ENCODE data around the gene SSH2.

Gene SSH2

DNA sequence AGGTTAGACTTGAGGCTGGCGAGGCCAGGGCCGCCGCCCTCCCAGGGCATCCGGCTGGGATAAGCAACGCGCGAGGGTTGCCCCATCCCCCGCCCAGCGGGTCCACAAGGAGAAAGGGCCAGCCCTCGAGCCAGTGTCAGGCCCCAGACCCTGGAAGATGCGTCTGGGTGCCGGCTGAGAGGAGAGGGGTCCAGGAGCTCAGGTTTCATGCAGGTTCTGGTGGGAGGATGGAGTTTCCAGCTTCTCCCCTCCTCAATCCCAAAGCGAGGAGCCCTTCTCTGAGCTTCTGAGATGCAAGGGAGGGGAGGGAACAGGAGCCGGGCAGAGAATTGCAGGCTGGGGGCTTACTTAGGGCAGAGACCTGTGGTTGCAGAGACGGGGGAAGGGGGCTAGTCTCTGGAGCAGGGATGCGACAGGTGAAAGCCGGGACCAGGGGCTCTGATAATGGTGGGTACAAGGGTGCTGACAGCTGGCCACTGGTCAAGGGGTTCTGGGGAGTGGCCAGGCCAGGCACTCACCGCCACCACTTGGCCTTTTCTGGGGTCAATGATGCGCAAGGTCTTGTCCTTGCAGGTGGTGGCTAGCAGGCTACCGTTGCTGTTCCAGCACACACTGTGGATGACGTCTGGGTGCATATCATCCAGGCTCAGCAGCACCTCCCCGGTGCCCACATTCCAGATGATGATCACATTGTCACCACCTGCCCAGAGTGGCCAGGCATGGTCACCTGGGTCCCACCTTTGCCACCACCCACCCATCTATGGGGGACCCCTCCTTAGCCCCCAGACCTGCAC, 311.6 kb downstream of the SSH2 start:
- TF ChIP-seq GATA3 (IDR thresholded peaks at IDR 0.05; ENCODE audit: low read depth, low read length) = no peak
- no peak for TF ChIP-seq GATA2 (IDR thresholded peaks at IDR 0.05; ENCODE audit: low read depth, low read length)

DNA sequence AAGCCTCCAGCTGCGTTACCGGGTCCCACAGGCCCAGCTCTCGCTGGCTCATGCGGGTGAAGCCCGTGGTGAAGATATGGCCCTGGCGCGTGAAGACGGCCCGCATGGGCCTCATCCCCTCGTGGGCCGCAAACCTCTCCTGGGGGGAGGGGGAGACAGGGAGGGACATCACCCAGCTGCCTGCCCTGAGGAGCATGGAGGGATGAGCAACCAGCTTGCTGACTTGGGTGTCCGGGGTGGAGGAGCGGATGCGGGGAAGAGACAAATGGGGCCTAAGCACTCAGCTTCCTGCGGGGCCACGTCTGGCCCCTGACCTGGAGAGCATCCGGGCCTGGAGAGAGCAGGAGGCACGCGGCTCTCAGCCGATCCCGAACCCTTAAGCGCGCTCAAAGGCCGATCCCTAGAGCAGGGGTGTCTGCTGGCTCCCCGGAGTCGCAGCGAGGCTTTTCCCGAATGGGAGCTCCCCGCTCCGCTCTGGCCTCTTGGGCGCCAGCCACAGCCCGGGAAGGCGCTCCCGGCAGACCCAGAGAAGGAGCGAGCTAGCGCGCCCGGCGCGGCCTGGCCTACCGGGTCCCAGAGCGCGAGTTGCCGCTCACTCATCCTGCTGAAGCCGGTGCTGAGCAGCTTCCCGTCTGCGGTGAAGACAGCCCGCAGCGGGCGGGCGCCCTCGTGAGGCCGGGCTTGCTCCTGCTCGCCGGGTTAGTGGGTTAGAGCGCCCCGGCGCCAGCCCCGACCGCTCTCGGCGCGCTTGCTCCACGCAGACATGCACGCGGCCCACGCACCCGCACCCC, 312.4 kb downstream of the SSH2 start:
- no peak for TF ChIP-seq GATA2 (IDR thresholded peaks at IDR 0.05; ENCODE audit: low read depth, low read length)
- TF ChIP-seq GATA3 (IDR thresholded peaks at IDR 0.05; ENCODE audit: low read depth, low read length) = no peak

DNA sequence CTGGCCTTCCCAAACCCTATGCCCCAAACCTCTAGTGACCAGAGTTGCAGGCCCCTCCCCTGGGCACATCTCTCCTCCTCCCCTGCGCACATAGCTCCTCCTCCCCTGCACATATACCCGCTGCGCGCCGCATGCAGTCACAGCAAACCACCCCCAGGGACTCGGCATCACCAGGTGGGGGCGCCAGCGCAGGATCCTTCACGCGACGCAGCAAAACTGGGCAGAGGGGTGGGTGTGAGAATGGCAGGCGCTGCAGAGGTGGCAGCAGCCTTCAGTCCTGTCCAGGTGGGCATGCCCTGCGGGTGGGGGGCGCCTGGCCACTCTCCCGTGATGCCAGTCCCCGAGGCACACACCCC, 312.9 kb downstream of the SSH2 start:
- TF ChIP-seq GATA3 (IDR thresholded peaks at IDR 0.05; ENCODE audit: low read depth, low read length) (no peak), GATA2 (IDR thresholded peaks at IDR 0.05; ENCODE audit: low read depth, low read length) (no peak)

DNA sequence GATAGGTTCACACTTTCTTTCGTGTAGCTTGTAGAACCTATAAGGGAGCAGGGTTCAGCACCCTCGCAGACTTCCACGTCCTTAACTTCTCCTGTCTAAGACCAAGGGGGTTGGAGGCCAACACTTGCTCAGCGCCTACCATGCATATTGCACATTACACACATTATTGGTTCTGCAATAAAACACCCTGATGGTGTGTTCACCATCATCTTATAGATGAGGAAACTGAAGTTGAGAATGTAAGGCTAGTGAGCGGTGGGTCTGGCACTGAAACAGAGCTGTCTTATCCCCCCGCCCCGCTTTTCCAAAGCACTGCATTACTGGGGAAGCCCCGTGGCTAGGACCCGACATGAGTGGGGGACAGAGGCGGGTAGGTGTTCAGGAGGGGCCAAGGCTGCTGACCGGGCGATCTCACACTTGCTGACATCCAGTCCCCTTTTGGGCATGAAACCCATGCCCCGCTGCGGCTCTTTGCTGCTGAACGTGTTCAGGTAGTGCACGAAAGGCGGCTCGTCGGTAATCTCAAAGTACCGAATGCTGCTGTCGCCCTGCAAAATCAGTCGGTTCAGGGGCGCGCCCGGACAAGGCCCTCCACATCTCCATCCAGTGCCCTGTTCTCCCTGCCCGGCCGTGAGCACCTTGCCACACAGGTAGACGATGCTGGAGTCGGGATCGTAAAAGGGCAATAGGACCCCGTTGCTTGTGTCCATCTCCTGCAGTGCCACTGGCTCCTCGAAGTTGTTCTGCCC, 313.6 kb downstream of the SSH2 start:
- TF ChIP-seq GATA3 (IDR thresholded peaks at IDR 0.05; ENCODE audit: low read depth, low read length) = no peak
- no peak for TF ChIP-seq GATA2 (IDR thresholded peaks at IDR 0.05; ENCODE audit: low read depth, low read length)

DNA sequence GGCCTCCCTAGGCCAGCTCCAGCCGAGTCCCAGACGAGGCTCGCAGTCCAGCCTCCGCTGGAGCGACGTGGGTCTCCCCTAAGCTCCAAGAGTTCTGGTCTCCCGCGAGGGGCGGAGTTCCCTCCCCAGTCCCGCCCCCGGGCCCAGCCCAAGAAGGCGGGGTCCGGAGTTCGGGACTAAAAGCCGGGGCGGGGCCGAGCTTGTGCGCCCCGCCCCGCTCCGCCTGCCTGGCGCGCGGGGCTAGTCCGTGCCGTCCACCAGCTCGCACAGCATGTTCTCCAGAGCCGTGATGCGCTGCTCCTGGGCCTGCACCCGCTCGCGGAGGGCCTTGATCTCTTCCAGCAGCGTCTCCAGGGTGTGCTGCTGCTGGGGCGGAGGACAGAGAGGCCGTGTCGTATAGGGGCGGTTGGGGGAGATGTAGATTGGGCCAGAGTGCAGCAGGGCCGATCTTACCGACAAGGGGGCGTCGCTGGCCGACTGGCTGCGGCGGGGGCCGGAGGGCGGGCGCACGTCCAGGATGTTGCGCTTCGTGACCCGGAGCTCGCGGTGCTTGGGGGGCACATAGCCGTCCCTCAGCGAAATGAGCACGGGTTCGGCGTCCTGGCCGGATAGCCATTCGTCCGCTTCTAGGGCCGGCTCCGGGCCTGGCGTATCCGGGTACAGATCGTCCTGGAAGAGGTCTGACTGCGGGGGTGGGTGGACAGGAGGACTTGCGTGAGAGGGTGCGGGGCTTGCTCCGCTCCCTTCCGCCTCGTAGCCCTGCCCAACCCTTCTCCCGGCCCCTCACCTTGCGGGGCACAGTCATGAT, 314.3 kb downstream of the SSH2 start:
- TF ChIP-seq GATA2 (IDR thresholded peaks at IDR 0.05; ENCODE audit: low read depth, low read length) = no peak
- no peak for TF ChIP-seq GATA3 (IDR thresholded peaks at IDR 0.05; ENCODE audit: low read depth, low read length)

DNA sequence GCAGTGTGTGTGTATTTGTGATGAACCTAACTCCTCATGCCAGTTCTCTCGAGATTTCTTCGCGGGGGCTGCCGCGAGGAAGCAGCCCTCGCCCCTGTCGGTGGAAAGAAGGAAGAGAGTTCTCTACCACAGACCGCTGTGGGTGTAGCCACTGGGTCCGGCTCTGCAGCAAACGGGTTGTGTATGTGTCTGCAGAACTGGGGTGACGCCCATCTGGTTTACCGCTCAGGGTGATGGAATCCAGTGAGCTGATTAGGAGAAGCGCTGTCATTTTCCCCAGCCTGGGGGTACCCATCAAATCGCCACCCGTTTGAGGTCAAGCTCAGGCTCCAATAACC, 315.0 kb downstream of the SSH2 start:
- no peak for TF ChIP-seq GATA3 (IDR thresholded peaks at IDR 0.05; ENCODE audit: low read depth, low read length)
- no peak for TF ChIP-seq GATA2 (IDR thresholded peaks at IDR 0.05; ENCODE audit: low read depth, low read length)

DNA sequence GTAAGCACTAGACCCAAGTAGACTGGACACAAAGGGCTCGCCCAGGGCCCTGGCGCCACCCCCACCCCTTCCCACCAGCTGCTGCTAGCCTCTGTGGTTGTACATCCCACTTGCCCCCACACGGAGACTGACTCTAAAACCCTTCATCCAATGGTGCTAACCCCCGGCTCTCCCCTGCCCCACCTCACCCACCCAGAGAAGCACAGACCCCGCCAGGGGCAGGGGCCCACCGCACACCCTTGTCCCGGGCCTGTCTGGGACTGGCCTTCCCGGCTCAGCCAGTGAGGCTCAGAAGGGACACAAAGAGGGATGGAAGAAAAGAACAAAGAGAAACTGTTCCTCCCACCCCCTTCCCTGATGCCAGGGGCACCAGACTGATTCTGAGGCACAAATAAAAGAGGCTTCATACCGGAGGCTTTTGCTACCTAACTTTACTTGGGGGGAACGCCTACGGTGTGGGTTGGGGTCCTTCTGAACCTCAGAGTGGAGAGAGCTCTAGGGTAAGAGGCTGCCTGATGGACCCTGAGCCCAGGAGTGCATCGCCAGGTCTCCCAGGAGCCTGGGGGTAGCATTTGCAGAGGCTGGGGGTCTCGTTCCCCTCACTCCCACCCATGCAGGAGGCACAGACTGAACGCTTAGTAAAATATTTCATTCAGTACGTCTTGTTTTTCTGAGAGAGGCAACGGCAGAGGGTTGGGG, 315.5 kb downstream of the SSH2 start:
- TF ChIP-seq GATA2 (IDR thresholded peaks at IDR 0.05; ENCODE audit: low read depth, low read length) (no peak), GATA3 (IDR thresholded peaks at IDR 0.05; ENCODE audit: low read depth, low read length) (no peak)

DNA sequence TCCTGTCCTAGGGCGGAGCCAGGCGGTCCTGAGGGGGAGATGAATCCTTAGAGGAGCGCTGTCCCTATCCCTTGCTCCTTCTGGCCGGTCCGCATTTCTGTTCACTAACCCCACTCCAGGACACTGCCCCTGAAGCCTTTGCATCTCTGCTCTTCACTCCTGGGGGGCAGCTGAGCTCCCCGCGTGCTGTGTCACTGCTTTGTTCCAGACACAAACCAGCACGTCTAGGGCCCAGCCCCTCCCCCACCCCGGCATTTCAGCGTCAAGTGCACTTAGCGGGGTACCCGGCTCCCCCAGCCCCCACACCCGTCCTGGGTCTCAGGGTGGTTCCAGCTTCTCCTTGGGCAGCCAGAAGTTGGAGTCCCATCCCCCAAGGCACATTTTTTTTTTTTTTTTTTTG, 316.2 kb downstream of the SSH2 start:
- TF ChIP-seq GATA2 (IDR thresholded peaks at IDR 0.05; ENCODE audit: low read depth, low read length) = no peak
- TF ChIP-seq GATA3 (IDR thresholded peaks at IDR 0.05; ENCODE audit: low read depth, low read length) = no peak

DNA sequence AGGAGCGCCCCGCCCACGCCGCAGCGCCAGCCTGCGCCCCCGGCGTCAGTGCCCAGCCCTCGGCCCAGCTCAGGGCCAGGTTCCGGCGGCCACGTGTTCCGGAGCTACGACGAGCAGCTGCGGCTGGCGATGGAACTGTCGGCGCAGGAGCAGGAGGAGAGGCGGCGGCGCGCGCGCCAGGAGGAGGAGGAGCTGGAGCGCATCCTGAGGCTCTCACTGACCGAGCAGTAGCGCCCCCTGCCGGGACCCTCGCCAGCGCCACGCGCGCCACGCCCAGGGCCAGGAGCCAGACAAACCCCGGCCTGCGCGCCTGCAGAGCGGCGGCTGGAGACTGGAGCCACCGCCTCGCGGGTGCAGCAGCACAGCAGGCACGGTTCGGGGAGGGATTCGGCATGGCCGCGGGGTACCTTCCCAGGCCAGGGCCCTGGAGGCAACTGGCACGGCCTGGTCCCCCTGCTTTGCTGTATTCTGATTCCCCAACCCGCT, 316.6 kb downstream of the SSH2 start:
- TF ChIP-seq GATA3 (IDR thresholded peaks at IDR 0.05; ENCODE audit: low read depth, low read length) (no peak), GATA2 (IDR thresholded peaks at IDR 0.05; ENCODE audit: low read depth, low read length) (no peak)

DNA sequence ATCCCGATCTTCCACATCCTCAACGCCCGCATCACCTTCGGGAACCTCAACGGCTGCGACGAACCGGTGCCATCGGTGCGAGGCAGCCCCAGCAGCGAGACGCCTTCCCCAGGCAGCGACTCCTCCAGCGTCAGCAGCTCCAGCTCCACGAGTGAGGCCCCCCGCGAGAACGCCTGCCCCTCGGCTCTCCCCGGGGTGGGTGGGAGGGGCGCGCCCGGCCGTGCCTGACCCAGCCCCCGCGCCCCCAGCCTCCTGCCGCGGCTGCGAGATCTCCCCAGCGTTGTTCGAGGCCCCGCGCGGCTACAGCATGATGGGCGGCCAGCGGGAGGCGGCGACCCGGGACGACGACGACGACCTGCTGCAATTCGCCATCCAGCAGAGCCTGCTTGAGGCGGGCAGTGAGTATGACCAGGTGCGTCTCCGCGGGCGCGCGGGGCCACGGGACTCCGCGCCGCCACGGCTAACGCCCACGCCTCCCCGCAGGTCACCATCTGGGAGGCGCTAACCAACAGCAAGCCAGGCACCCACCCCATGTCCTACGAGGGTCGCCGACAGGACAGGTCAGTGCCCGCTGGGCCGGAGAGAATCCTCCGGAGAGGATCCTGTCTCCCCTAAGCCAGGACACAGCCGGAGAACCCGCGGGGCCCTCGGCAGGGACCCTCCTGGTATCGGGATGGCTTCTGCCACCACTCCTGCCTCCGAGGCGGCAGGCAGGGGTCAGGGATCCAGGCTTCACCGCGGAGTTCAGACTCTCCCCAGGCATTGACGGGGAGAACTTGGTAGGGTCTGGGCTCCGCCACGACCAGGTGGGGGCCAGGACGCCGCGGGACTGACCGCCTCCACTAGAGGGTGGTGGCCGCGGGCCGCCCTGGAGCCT, 317.4 kb downstream of the SSH2 start:
- no peak for TF ChIP-seq GATA3 (IDR thresholded peaks at IDR 0.05; ENCODE audit: low read depth, low read length)
- no peak for TF ChIP-seq GATA2 (IDR thresholded peaks at IDR 0.05; ENCODE audit: low read depth, low read length)

DNA sequence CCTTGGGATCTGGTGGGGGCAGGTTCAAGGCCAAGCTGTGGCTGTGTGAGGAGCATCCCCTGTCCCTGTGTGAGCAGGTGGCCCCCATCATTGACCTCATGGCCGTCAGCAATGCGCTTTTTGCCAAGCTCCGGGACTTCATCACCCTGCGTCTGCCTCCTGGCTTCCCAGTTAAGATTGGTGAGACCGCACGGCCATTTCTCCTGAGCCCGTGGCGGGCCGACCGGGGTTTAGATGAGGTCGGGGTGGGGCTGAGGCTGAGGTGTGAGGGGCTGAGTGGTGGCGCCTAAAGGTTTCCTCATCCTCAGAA, 318.0 kb downstream of the SSH2 start:
- no peak for TF ChIP-seq GATA3 (IDR thresholded peaks at IDR 0.05; ENCODE audit: low read depth, low read length)

DNA sequence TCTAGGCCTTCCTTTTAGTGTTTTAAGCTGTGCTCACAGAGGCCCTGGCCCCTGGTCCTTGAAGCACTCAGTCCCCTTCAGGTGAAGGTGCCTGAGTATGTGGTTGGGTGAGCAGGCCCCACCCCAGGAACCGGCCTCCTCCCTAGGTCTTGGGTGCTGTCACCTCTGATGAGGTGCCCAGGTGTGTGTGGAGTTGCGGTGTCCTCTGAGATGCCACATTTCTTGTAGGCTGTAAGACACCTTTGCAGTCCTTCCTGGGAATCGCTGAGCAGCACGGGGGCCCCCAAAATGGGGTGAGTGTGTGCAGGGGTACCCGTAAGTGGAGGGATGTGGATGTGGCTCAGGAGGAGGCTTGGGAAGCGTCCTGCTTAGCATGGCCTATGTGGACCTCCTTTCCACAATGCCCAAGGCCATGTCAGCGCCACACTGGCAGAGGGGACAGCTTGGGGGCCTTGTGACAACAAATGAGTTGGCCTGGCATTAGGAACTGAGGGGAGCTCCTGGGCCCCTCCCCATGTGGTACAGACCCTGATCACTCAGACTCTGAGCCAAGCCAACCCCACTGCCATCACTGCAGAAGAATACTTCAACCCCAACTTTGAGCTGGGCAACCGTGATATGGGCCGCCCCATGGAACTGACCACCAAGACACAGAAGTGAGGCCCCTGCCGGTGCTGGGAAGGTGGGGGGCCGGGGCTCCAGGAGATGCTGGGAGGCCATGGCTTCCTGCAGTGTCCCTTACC, 318.5 kb downstream of the SSH2 start:
- no peak for TF ChIP-seq GATA3 (IDR thresholded peaks at IDR 0.05; ENCODE audit: low read depth, low read length)
- TF ChIP-seq GATA2 (IDR thresholded peaks at IDR 0.05; ENCODE audit: low read depth, low read length) = no peak
